NT2/D1 (cell line): ENCODE measurements around the gene SMAD6.

Experiments used
- YY1 ChIP-seq: IDR thresholded peaks from 2 replicates; pipeline ENCODE4 v1.6.1; 2011; ENCODE audit not compliant: insufficient read length, insufficient read depth
- ZNF274 ChIP-seq: IDR thresholded peaks from 2 replicates; pipeline ENCODE4 v1.6.1; 2011; ENCODE audit warnings: mild to moderate bottlenecking, low read depth, low read length

- TF ChIP-seq ZNF274 (no peak), YY1 (no peak)
Observed at GRCh38 chr15:66770518-66771350, 68.7 kb downstream of the SMAD6 start.
